ENCODE data around the gene BCOR.

DNA sequence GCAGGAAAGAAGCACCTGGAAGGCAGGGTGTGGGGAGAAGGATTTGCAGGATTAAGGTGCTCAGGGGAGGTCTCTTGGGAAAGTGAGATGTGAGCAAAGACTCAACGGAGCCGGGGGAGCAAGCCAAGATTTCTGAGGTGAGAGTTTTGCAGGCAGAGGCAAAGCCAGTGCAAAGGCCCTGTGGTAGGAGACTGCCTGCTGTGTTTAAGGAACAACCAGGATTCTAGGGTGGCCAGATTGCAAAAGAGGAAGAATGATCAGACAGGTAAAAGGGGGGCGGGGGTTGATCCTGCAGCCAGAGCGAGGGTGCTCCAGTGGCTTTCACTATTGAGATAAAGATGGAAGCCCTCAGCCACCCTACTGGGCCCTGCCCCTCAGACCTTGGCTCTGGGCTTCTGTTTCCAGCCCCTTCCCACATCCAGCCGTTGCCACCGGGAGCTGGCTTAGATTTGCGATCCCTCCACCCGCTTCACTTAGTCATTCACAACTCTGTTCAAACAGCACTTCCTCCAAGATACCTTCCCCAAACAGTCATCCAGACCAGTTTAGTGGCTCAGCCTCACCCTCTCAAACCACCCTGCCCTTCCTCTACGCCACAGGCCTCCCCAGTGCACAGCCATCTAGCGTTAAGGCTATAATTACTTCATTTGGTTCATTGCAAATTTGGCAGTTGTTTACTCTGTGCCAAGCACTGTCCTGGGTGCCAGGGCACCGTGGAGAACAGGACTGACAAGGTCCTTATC lies 23.3 kb upstream of the BCOR start:
- TF ChIP-seq POLR2AphosphoS5 (IDR thresholded peaks at IDR 0.05) (no peak), POLR2A (IDR thresholded peaks at IDR 0.05; ENCODE audit: low read depth) (no peak)
- TF ChIP-seq, protein P1, sequence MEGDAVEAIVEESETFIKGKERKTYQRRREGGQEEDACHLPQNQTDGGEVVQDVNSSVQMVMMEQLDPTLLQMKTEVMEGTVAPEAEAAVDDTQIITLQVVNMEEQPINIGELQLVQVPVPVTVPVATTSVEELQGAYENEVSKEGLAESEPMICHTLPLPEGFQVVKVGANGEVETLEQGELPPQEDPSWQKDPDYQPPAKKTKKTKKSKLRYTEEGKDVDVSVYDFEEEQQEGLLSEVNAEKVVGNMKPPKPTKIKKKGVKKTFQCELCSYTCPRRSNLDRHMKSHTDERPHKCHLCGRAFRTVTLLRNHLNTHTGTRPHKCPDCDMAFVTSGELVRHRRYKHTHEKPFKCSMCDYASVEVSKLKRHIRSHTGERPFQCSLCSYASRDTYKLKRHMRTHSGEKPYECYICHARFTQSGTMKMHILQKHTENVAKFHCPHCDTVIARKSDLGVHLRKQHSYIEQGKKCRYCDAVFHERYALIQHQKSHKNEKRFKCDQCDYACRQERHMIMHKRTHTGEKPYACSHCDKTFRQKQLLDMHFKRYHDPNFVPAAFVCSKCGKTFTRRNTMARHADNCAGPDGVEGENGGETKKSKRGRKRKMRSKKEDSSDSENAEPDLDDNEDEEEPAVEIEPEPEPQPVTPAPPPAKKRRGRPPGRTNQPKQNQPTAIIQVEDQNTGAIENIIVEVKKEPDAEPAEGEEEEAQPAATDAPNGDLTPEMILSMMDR (IDR thresholded peaks at IDR 0.05) = no peak

All from esophagus muscularis mucosa (tissue), 3 donors.